T-helper 22 cell (primary cell): ENCODE measurements around the gene PTH1R.

ENCODE experiments used
- DNase-seq: peaks from one replicate; pipeline ENCODE4 v3.0.0-alpha.2; 2020; ENCODE audit warnings: low read depth

The PTH1R gene

DNA sequence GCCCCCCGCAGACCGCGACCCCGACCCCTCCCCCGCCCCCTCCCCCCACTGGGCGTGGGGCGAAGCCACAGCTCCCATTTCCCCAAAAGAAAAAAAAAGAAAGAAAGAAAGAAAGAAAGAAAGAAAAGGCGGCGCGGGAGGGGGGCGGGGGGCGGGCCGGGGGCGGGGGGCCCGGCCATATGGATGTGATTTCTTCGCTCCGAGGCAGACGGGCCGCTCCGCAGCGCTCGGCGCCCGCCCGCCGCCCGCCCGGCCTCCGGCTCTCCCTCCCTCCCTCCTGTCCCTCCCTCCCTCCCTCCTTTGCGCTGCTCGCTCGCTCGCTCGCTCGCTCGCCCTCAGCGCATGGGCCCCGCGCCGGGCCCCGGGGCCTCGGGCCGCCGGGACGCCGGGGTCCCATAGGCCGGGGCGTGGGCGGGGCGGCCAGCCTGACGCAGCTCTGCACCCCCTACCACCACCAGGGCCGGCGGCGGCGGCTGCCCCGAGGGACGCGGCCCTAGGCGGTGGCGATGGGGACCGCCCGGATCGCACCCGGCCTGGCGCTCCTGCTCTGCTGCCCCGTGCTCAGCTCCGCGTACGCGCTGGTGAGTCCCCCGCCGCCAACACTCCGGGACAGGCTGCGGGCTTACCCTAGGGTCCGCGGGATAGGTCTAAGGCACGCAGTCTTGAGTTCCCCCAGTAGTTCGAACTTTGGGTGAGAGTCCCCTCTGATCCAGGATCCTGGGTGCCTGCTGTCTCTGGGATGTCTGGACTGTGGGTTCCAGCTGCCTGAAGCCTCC lies 5.7 kb downstream of the PTH1R start:
- DNase-seq = no peak

DNA sequence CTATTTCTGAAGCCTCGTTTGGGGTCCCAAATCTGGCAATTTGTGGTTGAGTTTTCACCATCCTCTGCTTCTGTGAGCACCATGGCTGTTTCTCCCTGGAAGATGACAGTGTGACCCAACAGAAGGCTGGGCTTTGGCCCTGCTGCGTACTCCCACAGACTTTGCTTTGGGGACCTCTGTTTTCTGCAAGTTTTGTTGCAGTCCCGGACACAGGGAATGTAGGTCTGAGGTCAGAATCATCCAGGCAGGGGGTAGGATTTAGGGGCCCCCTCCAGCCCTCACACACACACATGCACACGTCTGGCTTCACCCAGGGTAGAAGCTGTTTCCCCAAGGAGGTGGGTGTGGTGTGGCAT lies 6.3 kb downstream of the PTH1R start:
- no peak for DNase-seq

DNA sequence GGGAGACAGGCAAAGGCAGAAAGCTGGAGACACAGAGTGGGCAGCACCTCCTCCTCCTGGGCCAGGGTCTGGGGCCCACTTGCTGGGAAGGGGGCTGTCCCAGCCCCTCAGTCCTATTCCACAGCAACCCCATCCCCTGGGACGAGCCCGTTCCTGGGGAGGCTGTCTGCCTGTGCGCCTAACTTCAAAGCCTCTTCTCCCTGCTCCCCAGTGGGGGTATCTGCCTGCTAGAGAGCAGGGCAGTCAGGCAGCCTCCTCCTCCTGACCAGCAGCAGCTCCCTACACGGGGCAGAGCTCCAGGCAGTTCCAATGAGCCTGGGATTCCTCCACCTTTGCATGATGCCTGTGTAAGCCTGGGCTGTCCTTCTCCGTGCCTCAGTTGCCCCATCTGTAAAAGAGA lies 6.9 kb downstream of the PTH1R start:
- DNase-seq = no peak

DNA sequence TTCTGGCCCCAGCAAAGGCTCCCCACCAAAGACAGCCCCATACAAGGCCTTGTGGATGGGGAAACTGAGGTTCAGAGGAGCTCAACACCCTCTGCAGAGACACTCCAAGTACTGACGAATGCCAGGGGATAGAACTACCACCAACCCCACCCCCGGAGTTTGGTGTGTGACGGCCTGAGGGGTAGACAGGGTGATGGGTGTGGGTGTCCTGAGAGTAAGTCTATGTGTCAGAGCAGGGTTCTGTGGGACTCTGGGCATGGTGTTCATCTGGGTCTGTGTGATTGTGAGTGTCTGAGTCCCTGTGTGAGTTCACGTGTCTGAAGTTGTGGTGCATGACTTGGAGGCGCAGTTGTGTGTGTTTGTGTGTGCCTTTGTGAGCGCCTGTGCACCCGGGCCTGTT lies 7.4 kb downstream of the PTH1R start:
- no peak for DNase-seq

DNA sequence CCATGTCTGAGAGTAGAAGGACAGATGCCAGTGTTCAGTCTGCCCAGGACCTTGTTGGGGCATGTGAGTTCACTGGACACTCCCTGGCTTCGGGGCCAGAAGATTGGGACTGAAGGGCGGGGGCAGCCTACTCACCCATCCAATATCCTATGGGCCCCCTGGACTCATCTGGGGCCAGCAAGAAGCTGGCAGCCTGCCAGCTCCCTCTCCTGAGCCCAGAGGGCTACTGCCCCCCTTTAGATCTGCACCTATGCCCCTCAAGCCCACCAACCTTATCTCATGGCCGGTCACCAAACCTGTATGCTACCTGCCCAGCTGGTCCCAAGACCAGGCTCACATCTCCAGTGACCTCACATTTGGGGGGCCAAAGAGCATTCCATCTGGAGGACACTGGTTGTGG lies 8.1 kb downstream of the PTH1R start:
- no peak for DNase-seq

DNA sequence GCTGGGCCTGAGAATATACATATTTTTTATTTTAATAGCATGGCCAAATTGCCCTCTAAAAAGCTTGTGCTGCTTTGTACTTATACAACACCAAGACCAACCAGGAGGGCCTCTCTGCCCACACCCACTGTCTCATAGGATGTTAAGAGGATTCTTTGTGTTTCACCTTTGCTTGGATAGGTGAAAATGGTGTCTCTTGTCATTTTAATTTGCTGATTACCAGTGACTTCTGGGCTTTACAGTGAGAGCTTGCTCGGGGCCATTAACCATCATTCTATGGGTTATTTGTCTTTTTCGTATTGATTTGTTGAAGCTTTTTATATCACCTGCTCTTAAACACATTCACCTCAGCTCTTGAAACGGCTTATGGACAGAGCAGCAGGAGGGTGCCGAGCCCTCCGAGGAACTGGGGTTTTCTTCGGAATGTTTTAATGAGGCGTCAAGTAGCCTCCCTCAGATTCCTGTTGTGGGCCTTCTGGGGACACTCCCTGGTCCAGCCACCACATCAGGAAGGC lies 10.5 kb downstream of the PTH1R start:
- DNase-seq = no peak

DNA sequence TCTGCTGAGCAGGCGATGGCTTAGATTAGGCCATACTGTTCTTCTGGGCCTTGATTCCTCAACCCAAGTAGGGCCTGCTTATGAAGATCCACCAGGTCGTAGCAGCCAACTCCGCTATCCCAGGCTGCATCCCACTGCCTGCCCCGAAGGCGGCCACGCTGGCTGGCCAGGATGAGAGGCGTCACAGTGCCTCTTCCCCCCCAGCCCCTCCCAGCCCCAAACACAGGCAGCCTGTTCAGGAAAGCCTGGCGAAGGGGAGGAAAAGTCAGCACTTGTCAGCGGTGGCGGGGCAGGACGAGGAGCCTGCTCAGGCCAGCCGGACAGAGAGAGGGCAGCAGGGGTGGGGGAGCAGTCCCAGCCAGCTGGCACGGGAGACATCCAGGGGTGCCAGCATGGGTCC lies 11.2 kb downstream of the PTH1R start:
- no peak for DNase-seq

DNA sequence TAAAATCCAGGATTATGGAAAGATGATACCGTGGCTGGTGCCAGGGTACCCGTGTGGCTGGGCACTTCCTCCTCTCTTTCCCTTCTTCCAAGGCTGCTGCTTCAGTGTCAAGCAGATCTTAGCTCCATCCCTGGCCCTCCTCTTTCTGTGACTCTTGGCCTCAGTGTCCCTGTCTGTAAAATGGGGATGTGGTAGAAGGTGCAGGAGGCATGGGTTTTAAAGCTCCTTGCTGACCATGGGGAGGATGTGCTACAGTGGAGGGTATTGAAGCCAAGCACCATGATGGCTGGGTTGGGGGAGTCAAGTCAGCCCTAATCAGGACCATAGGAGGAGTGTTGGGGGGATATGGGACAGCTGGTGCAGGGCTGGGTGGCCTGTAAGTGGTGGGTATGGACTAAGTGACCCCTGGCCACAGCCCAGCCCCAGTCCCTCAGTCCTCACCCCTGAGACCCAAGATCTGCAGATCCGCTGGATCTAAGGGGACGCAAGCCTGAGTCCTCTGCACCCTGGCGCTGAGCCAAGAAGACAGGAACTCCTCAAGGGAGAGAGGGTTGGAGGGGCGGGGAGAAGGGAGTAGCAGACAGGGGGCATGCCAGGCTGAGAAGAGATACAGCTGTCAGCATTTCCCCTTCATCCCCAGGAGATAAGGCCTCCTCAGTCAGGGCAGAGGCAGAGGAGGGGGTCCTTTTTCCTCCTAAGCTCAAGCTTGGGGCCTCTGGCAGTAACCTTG lies 12.0 kb downstream of the PTH1R start:
- no peak for DNase-seq

DNA sequence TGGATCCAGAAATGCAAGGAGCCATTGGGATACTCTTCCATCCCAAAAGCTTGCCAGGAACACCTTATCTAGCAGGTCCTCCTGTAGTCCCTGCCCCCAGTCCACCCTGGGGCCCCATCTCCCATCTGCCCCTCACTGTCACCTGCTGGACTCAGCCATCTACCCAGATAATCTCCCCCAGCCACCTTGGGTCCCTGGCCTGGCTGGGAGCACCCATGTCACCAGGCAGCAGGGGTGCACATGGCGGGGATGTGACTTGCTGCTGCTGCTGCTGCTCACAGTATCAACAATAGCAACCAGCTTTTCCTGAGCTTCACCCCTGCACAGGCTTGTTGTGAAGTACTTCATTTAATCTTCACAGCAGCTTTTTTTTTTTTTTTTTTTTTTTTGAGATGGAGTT lies 12.6 kb downstream of the PTH1R start:
- no peak for DNase-seq

DNA sequence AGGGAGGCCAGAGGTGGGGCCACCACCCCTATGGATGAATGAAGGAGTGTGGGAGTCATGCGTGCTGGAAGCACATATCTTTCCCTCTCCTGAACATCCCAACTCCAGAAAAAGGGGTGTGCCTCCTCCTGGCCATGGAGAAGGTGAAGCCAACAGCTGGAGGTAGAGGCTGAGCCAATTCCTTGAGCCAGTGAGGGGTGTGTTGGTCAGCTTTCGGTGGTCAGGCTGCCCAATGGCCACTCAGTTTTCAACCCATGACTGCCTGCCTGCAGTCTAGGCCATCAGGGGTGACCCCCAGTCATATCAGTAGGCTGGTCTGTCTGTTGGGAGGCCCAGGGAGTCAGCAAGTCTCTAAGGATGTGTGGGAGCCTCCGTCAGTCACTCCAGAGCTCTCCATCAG lies 13.6 kb downstream of the PTH1R start:
- no peak for DNase-seq

DNA sequence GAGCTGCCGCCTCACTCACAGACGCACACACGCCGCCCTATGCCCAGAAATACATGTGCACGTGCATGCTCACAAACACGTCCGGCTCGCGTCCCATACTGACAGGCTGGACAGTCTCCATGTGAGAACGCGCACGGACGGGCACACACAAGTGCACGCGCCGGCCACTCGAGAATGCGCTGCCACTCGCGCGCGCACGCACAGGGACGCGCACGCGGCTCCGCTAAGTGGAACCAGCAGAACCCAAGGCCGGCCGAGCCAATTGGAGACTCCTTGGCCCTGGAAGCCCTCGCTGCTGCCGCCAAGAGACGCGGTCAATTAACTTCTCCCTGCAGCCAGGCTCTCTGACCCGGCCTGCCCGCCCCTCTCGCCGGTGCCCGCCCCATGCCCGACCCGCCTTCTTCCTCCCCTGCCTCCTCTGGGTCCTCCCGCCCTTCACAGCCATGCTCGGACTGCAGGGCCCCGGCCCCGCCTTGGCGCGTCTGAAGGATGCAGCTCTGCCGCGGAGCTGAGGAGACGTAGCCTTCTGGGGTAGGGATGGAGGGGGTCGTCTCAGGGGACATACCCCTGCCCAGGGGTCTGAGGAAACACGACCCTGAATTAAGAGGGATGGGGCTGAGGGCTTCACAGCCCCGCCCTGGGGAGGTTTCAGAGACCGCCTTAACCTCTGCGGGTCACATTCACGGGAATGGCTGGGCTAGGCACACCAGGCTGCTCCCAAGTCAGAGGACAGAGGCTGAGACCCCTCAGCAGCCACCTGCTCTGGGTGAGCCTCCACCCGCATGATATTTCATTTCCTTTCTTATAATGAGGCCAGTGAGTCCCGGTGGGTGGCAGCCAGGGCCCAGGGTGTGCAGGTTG lies 15.0 kb downstream of the PTH1R start:
- DNase-seq = no peak

DNA sequence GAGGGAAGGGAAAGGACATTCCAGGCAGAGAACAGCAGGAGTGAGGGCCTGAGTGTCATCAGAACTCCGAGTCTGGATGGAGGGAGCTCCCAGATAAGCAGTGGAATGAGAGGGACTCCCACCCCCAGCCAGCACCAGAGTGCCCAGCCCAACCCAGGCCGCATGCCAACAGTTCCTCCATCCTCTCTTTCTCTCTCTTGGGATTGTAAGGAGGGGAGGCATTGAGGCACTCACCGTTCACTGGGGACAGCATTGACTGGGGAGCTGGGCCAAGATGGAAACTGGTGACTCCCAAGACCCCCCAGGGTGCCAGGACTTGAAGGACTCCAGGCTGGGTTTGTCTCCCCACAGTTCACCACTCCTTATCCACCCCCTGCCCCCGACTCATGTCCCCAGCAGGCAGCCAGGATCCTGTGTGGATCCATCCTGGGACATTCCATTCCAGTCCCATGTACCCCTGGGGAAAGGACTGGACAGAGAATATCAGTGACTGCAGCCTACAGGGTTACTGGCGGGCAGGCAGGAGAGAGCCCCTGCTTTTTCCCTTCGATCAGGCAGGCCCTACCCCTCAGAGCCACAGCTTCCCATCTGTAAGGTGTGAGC lies 15.7 kb downstream of the PTH1R start:
- no peak for DNase-seq

DNA sequence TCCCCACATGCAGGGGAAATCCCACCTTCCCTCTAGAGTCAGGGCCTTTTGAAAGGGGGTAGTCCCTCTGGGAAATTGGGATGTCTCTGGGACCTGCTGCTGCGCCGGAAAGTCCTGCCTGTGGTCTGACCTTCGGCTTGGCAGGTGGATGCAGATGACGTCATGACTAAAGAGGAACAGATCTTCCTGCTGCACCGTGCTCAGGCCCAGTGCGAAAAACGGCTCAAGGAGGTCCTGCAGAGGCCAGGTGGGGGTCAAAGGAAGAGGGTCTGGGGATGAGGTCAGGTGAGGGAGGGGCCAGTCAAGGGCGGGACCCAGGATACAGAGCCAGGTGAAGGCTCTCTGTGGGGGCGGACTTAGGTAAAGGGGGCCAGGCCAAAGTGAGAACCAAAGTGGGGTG lies 16.2 kb downstream of the PTH1R start:
- DNase-seq = no peak

DNA sequence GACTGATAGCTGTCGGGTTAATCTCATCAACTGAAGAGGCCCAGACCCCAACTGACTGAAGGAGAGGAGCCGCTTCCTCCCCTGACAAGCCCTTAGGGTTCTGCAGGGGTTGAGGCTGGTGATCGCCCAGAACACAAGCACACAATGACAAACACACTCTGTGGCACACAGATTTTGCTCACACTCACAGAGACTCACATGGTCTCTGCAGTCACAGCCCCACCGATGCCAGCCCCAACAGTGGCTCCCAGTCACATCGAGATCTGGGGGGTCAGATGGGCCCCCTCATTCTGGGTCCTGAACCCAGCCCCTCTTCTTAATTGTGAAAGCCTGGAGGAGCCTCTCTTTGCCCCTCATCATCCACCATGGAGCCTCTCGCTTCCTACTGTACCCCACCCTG lies 16.7 kb downstream of the PTH1R start:
- no peak for DNase-seq

DNA sequence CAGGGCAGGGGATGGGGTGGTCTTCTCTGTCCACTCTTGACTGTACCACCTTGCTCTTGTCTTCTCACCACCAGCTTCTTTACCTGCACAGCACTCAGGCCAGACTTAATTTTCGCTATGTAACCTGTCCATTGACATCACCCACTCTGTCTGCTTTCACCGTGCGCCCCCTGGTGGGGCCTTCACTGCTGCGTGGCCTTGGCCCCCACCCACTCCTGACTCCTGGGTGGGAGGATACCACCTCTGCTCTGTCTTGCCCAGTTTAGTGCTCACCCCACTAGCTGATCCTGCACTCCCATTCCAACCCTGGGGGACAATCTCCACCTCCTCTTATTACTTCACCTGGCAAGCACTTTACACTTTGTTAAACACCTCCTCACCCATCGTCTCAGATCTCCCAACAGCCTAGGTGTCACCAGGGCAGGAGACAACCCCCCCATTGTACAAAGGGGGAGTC lies 17.7 kb downstream of the PTH1R start:
- peak; percentile 42 for DNase-seq

DNA sequence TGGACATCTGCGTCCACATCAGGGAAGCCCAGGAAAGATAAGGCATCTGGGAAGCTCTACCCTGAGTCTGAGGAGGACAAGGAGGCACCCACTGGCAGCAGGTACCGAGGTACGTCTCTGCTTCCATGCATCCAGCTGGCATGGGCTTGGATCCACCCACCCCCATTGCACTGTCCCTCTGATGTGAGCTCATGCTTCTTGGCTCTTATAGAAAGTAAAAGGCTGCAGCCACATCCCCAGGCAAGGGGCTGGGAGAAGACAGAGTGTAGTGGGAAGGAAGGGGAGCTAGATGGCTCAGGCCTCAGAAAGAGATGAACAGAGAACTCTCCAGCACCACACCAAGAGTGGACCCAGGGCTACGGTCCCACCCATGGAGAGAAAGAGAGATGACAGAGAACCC lies 18.2 kb downstream of the PTH1R start:
- DNase-seq = no peak

DNA sequence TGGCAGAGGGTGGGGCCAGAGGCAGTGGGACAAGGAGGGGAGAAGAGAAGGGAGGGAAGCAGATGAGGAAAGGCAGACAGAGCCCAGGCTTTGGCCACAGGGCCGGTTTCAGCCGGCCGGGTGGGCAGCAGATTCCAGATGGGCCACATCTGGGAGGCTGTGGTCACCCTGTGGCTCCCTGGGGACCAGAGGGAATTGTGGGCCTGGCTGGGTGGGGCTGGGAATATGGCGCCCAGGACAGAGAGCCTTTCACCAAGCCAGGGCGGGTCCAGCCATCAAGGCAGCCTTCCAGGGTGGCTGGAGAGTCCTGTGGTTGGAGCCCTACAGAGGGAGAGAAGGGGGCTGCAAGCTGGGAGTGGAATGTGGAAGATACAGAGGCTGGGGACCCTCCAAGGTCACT lies 18.9 kb downstream of the PTH1R start:
- no peak for DNase-seq

DNA sequence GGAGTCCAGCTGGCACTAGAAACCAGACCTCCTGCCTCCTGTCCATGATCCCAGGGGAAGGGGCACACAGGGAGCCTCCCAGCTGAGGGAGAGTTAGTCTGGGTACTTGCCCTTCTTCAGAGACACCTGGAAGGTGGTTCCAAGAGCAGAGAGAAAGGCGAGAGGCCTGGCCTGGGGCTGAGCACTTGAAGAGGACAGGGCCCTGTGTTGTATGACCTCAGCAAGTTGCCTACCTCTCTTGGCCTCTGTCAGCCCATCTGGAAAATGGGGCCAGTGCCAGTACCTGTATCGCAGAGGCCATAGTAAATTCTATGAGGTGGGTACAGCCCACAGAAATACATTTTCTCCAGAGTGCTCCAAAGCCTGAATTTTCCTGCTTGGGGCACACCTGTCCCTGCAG lies 19.5 kb downstream of the PTH1R start:
- DNase-seq = no peak

DNA sequence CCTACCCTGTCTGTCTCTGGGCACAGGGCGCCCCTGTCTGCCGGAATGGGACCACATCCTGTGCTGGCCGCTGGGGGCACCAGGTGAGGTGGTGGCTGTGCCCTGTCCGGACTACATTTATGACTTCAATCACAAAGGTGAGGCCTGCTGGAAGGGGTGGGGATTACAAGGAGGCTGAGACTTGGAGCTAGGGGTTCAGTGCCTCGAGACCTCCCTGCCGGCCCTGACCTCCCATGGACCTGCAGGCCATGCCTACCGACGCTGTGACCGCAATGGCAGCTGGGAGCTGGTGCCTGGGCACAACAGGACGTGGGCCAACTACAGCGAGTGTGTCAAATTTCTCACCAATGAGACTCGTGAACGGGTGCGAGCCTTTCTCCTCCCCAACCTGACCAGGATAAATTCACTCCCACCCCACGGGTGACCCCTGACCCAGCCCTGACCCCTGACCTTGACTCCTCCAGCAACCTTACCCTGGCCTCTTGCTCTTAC lies 20.4 kb downstream of the PTH1R start:
- no peak for DNase-seq

DNA sequence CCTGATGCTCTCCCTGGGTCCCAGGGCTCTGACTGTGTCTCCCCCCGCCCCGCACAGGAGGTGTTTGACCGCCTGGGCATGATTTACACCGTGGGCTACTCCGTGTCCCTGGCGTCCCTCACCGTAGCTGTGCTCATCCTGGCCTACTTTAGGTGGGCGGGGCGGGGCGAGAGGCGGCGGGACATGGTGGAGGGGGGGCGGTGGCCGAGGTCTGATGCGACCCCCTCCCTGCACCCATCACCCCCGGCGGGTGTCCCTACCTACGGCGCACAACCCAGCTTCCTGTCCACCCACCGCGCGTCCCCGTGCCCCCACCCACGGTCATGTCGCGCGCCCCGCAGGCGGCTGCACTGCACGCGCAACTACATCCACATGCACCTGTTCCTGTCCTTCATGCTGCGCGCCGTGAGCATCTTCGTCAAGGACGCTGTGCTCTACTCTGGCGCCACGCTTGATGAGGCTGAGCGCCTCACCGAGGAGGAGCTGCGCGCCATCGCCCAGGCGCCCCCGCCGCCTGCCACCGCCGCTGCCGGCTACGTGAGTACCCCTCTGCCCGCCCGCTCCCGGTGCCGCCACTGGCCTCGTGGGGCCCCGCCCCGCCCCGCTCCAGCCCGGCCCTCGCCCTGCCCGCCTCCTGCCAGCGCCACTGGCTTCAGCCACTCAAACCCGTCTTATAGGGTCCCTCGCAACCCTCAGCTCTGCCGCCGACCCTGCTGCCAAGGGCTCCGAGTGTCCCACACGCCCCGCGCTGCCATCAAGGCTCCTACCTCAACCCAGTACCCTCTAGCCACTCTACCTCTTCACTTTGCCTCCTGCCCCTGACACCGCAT lies 21.0 kb downstream of the PTH1R start:
- no peak for DNase-seq
